Stimulated activated CD4-positive, alpha-beta T cell treated with anti-CD3 and anti-CD28 coated beads, TNF-alpha, amount 100 ng/mL, for 48 hours (primary cell): Measurements from ENCODE around the gene FAM135A.

Experiments
- DNase-seq, 3 donors: peaks; one replicate each; pipeline ENCODE4 v3.0.0-alpha.2; 2020; ENCODE audit warnings: low read depth in 3 of 3

Gene FAM135A

GRCh38 chr6:70413114-70413991 lies at the start of gene FAM135A:
Gene FAM135A (plus strand): TSS chr6:70413508. CDS start chr6:70428343, 14,835 bp downstream.
- peak; percentile 88 to 95 (median 94) for DNase-seq

GRCh38 chr6:70363741-70364493 lies 49.4 kb upstream of the FAM135A start:
- DNase-seq, result no peak

GRCh38 chr6:70369332-70369950 lies 43.9 kb upstream of the FAM135A start:
- DNase-seq, result peak; percentile 28 to 51 (median 40)

GRCh38 chr6:70370496-70370895 lies 42.8 kb upstream of the FAM135A start:
- DNase-seq, result no peak

GRCh38 chr6:70371454-70372105 lies 41.7 kb upstream of the FAM135A start:
- no peak for DNase-seq

GRCh38 chr6:70375166-70375565 lies 38.1 kb upstream of the FAM135A start:
- no peak for DNase-seq

GRCh38 chr6:70375882-70376281 lies 37.4 kb upstream of the FAM135A start:
- DNase-seq, result no peak

GRCh38 chr6:70376628-70377027 lies 36.7 kb upstream of the FAM135A start:
- no peak for DNase-seq

GRCh38 chr6:70377372-70377771 lies 35.9 kb upstream of the FAM135A start:
- DNase-seq, result no peak

GRCh38 chr6:70379473-70380013 lies 33.8 kb upstream of the FAM135A start:
- no peak for DNase-seq

- no peak for DNase-seq
Measured at GRCh38 chr6:70380252-70380651, 33.1 kb upstream of the FAM135A start.

- no peak for DNase-seq
Measured at GRCh38 chr6:70380771-70381416, 32.4 kb upstream of the FAM135A start.

GRCh38 chr6:70381417-70381782 lies 31.9 kb upstream of the FAM135A start:
- no peak for DNase-seq

- no peak for DNase-seq
Measured at GRCh38 chr6:70385901-70386300, 27.4 kb upstream of the FAM135A start.

- no peak for DNase-seq
Measured at GRCh38 chr6:70388814-70389213, 24.5 kb upstream of the FAM135A start.

- no peak for DNase-seq
Measured at GRCh38 chr6:70389261-70389660, 24.0 kb upstream of the FAM135A start.

- DNase-seq, result no peak
Measured at GRCh38 chr6:70390067-70390466, 23.2 kb upstream of the FAM135A start.

- no peak for DNase-seq
Measured at GRCh38 chr6:70391492-70391891, 21.8 kb upstream of the FAM135A start.

- no peak for DNase-seq
Measured at GRCh38 chr6:70394518-70395300, 18.6 kb upstream of the FAM135A start.

GRCh38 chr6:70395301-70395672 lies 18.0 kb upstream of the FAM135A start:
- no peak for DNase-seq
